NCI-H460 (cell line): Measurements from ENCODE around the gene C5orf58. TPM values are rescaled to one million over a fixed set of nuclear protein-coding genes. Genes with fewer than 3 reads are reported as not detected.

Experiments used
- DNase-seq: peaks from one replicate; pipeline ENCODE4 v3.0.0-alpha.2; 2016; ENCODE audit warnings: low read depth; ENCODE audit errors: extremely low read depth
- total RNA-seq: library from RNA; depleted of rRNA; stranded (reverse); fragments of >200 nt; shearing (Covaris generic); gene quantifications from 2 replicates; pipeline ENCODE4 v1.2.3, GENCODE V29; 2014

C5orf58 gene
- total RNA-seq, 1 experiment from 2014 or later: not detected

DNA sequence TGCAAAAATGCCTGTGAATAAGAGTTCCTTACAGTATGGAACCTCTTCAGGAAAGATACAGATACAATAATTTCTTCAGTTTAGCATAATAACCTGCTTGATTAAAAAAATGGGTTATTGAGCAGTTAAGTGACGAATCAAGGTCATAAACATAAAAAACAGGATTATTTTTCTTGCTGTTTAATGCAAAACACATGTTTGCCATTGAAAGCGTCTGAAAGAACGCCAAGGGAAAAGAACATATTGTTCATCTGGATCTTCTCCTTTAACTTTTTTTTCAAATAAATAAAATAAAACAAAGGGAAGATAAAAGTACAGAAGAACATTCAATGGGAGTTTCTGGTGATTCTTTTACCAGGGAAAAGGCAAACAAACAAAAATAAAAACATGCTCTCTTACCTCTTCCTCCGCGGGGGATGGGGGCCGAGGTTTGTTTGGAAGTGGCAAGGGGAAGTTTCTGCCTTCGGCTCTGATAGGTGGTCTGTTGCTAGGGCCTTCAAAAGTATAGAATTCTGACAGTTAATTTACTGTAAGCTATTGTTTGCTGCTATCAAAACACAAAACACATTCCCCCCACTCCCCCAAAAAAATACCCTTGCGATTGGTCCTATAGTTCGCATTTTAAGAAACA, 20.1 kb downstream of the C5orf58 start:
- no peak for DNase-seq

GRCh38 chr5:170254056-170254455, 21.3 kb downstream of the C5orf58 start:
- no peak for DNase-seq

DNA sequence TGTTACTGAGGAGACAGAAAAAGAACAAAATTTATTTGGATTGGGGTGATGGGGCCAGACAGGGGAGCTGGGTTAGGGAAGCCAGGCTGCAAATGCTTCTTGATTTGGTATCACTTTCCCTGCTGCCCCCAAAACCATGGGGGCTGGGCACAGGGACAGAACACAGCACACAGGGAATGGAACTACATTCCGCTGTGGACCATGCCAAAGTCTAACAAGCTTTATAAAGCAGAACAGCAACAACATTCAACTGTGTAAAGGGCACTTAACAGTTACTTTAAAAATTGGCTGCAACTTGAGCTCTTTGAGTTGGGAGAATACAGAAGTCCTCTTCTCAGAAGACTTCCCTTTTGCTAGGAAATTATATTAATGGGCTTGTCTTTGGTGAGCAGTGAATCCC, 23.8 kb downstream of the C5orf58 start:
- DNase-seq: no peak

GRCh38 chr5:170257370-170257769, 24.6 kb downstream of the C5orf58 start:
- DNase-seq: no peak

DNA sequence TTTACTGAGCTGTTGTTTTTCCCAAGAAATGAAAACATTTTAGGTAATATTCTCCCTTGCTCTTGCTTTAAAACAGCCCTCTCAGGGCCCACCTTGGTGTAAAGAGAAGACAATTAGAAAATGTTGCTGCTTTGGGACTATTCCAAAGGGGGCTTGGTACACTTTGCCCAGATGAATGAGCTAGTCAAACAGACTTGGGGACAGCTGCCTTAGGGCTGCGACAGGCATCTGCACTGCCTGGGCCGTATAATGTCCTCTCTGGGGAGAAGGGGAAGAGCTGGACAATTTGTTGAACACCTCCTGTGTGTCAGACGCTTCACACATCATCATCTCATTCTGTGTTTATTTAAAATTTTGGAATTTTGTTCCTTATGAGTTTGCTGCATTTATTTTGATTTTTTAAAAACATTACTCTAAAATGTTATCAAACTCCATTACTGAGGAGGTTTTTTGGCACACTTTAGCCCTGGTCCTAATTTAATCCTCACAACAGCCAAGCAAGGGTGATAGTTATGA, 28.8 kb downstream of the C5orf58 start:
- no peak for DNase-seq

- no peak for DNase-seq
Measured at GRCh38 chr5:170262061-170263045, 29.6 kb downstream of the C5orf58 start.

- DNase-seq: no peak
Measured at GRCh38 chr5:170263906-170264305, 31.1 kb downstream of the C5orf58 start.

DNA sequence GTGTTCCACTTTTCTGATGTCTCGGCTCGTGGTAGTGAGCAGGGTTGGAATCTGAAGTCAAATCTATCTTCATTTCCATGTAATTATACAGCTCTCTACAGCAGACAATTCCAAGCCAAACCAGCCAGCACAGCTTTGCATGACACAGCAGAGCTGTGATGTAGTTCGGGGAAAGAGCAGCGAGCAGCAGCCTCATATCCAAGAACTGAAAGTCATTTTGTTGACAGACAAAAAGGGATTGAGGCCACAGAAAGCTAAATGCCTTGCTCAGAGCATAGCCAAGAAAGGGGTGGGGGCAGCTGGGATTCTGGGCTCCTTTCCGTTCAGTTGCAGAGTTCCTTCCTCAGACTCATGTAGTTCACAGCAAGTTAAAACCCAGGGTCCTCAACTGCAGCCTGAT, 32.7 kb downstream of the C5orf58 start:
- DNase-seq: no peak

DNA sequence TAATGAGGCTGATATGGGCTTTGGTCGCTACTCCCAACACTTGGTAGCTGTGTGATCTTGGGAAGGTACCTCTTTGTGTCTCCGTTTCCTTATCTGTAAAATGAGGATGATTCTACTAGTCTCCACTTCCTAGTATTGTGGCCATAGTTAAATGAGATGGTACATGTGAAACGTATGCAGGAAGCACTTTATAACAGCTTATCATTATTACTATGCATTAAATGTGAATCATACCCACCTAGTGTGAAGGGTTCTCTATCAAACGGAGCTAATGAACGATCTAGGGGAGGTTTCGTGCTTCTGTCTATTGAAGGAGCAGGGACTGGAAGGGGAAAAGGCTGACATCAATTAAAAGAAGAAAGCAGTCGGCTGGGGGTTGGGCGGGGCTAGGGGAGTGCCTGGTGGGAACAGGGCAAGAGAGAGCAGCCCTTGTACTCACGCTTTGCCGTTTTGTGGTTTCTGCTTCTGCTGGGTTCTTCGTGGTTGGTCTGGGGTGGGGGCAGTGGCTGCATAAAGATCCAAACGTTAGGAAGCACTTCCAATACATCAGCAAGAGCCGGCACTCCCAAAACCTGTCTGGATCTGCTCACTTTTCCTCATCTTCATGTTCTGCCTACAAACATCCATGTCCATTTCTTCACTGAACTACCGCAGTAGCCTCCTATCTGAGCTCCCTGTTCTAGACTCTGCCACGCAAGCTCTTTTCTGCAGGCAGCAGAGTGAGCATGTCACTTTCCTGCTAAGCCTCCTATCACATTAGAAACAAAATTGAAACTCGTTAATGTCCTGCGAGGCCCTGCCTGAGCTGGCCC, 34.0 kb downstream of the C5orf58 start:
- no peak for DNase-seq

GRCh38 chr5:170267431-170268152, 34.8 kb downstream of the C5orf58 start:
- peak; percentile 68 for DNase-seq

DNA sequence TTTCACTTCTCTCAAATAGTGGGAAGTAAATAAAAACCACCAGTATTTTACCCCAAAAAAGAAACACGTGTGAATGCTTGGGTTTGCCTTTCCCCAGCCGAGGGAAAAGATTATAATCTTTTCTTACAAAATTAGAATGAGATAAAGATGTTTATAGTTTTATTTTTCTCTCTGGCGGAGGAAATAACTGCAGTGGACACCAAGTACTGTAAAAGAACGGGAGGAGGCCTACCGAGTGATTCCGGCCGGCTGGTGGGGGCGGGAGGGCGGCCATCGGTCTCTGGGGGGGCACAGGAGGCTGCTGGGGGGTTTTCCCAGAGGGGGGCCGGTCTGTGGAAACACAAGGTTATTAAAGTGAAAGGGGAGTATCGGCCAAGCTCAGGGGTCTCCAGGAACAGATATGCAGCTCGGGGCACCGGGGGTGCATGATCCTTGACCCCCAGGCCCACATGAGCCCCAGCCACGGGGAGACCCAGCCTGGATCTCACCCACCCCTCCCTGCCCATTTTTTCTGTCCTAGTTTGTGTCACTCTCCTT, 35.4 kb downstream of the C5orf58 start:
- no peak for DNase-seq

- no peak for DNase-seq
Measured at GRCh38 chr5:170268884-170269283, 36.1 kb downstream of the C5orf58 start.

DNA sequence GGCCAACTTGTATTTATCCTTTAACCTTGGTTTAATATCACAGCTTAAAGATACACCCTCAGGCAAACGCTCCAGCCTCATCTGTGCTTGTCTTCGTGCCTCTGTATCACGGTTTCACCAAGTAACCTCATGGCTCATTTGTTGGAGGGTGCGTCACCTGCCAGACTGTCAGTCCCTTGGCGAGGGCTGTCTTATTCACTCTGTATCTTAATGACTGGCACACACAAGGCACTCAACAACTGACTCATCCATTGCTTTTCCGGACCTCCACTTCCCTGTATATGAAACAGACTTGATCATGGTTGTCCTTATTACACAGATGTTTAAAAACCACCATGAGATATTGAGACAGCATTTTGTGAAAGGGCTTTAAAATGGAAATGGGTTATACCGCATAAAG, 36.8 kb downstream of the C5orf58 start:
- DNase-seq: no peak

- DNase-seq: no peak
Measured at GRCh38 chr5:170270293-170271069, 37.7 kb downstream of the C5orf58 start.

DNA sequence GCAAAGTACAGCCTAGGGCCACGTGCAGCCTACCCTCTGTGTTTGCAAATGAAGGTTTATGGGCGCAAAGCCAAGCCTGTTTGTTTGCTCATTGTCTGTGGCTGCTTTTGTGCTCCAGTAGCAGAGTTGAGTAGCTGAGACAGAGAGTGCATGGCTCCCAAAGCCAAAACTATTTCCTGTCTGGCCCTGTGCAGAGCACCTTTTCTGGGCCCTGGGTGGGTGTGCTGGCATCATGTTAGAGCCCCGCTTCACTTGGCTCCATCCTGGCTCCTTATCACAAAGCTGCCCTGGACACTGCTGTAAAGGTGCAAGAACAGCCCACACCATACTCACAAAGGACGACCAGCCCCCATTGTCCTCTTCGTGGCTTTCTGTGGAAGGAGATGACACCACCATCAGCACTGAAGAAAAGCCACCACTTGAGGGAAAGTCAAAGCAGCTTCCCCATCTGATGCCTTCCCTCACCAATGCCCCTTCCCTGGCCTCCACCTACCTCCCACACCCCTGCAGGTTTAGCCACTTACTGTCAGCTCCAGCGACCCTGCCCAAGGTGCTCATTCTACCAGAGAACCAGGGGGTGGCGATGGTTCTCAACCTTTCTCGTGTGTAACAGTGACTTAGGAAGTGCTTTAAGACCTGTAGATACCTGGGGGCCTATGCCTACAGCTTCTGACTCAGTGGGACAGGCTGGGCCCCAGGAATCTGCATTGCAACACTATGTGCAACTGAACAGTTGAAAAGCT, 41.4 kb downstream of the C5orf58 start:
- no peak for DNase-seq

DNA sequence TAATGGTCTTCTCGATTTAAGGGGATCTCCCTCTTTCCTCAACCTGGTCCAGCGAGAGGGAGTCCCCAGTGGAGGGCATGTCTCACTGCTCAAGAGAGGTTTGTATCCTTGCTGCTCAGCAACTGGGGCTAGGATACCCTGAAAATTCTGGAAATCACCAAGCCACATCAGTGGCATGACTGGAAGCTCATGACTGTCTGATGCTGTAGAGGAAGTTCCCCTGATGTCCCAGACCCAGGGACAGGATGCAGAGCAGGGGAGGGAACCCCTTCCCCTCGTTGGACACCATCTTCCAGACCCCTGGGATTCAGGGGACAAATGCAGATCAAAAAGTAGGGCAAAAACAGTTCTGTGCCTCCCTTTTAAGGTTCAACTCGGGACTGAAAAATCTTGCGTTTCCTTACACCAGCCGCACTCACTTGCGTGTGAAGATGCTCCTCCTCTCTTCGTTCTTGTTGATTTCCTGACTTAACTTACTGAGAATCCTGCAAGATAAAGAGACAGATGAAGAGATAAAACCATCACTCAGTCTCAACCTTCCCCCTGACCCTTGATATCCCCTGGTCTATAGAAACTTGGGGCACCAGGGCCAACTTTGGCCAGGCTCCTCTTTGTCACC, 42.7 kb downstream of the C5orf58 start:
- DNase-seq: no peak

GRCh38 chr5:170276140-170276539, 43.4 kb downstream of the C5orf58 start:
- DNase-seq: no peak

DNA sequence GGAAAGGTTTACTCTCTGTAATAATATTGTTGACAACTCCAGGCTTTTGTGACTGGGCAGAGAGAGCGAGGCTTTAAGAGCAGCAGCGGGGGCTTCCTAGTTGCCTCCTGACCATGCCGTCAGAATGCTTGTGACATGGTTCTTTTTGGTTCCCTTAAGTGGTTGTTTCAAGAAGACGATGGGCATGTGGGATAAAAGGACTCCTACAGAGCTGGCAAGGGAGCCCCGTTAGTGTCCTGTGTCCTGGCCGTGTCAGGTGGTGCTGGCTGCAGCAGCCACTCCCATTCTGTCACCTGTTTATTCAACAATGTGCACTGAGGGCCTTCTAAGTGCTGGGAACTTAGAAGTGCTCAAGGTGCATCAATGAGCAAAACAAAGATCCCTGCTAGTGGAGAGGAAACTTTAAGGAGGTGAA, 45.1 kb downstream of the C5orf58 start:
- no peak for DNase-seq
